HCT116 (cell line): Measurements from ENCODE around the gene PTPN7. TPM values are rescaled to one million over a fixed set of nuclear protein-coding genes. Genes with fewer than 3 reads are reported as not detected.

ENCODE experiments used
- ATAC-seq: fragments of 200-7000 bp; cut with Tn5 transposase; 2 replicates; pipeline ENCODE4 v1.9.1; 2020; ENCODE audit warnings: mild to moderate bottlenecking, moderate library complexity
- BruUV-seq: library from RNA; stranded (reverse); fragments of 400-500 nt; replicated peaks from 2 replicates; lab custom pipeline; 2021; lab: Mats Ljungman, UMichigan
- CTCF ChIA-PET: fragments of 300-600 bp; sonication (Branson Sonifier 250); formaldehyde crosslinking; loops from one replicate; lab custom pipeline; 2021; ENCODE audit warnings: antibody characterized with exemption; lab: Charles Lee
- POLR2A ChIA-PET: fragments of 300-600, 350-600 bp; sonication (Branson Sonifier 250); formaldehyde crosslinking; loops from one replicate; lab custom pipeline; 2021; ENCODE audit warnings: antibody characterized with exemption; lab: Charles Lee
- RAD21 ChIA-PET, 2 experiments: fragments of 300-600 bp; sonication (Branson Sonifier 250); formaldehyde crosslinking; loops; one replicate each; lab custom pipeline; 2023; ENCODE audit warnings: low total read pairs in 2 of 2; ENCODE audit not compliant: uncharacterized antibody in 2 of 2, unreplicated experiment in 2 of 2, low non-redundant PET in 1 of 2; lab: Charles Lee
- DNase-seq: peaks from one replicate; pipeline ENCODE4 v3.0.0-alpha.2; 2010; ENCODE audit warnings: low read depth, low spot score
- H2AFZ ChIP-seq: fragments of 200-600 bp; shearing (Covaris generic), sonication (generic); 2 replicates; pipeline ENCODE4 v1.6.1; 2017; ENCODE audit warnings: low read depth, mixed run types, mixed read lengths, antibody characterized with exemption, low read length; ENCODE audit not compliant: poor library complexity, severe bottlenecking
- H3K27ac ChIP-seq: 2 replicates; pipeline ENCODE4 v1.5.1; 2012; ENCODE audit warnings: low read depth, low read length
- H3K27me3 ChIP-seq: fragments of 200-600 bp; sonication (generic); 2 replicates; pipeline ENCODE4 v1.6.1; 2016; ENCODE audit warnings: mixed run types, low read length, mixed read lengths; ENCODE audit not compliant: insufficient read depth
- H3K36me3 ChIP-seq, 2 experiments: fragments of 200-500 bp in 1 of 2; fragments of 200-600 bp in 1 of 2; sonication (Bioruptor generic) in 1 of 2; sonication (generic) in 1 of 2; 2 replicates each; pipeline versions ENCODE4 v1.5.1 to v1.6.1; 2014 to 2016; ENCODE audit warnings: low read length in 2 of 2, inconsistent platforms in 1 of 2, mixed read lengths in 1 of 2, mixed run types in 1 of 2; ENCODE audit not compliant: insufficient read depth in 2 of 2, control insufficient read depth in 1 of 2
- H3K4me1 ChIP-seq, 2 experiments: fragments of 200-600 bp in 1 of 2; sonication (generic) in 1 of 2; 2 replicates each; pipeline versions ENCODE4 v1.5.1 to v1.6.1; 2012 to 2017; ENCODE audit warnings: low read length in 2 of 2, inconsistent platforms in 1 of 2, mild to moderate bottlenecking in 1 of 2, mixed read lengths in 1 of 2, mixed run types in 1 of 2, moderate library complexity in 1 of 2; ENCODE audit not compliant: insufficient read depth in 2 of 2, control insufficient read depth in 1 of 2
- H3K4me2 ChIP-seq: fragments of 200-600 bp; sonication (generic); 2 replicates; pipeline ENCODE4 v1.6.1; 2017; ENCODE audit warnings: mixed run types, low read length, mixed read lengths
- H3K4me3 ChIP-seq, 2 experiments: fragments of 200-600 bp in 1 of 2; sonication (generic) in 1 of 2; replicated peaks in 1 of 2; 2 replicates each; pipeline ENCODE4 v1.5.1; 2011 to 2016; ENCODE audit warnings: low read length in 2 of 2, control low read depth in 1 of 2, low read depth in 1 of 2, mild to moderate bottlenecking in 1 of 2, mixed read lengths in 1 of 2, mixed run types in 1 of 2
- H3K79me2 ChIP-seq: fragments of 200-600 bp; sonication (generic); 2 replicates; pipeline ENCODE4 v1.6.1; 2017; ENCODE audit warnings: mild to moderate bottlenecking, mixed run types, low read length, moderate library complexity, mixed read lengths; ENCODE audit not compliant: insufficient read depth
- H3K9ac ChIP-seq: fragments of 200-600 bp; sonication (generic); 2 replicates; pipeline ENCODE4 v1.6.1; 2016; ENCODE audit warnings: low read length, mixed read lengths
- H3K9me2 ChIP-seq: fragments of 200-600 bp; sonication (generic), shearing (Covaris generic); 2 replicates; pipeline ENCODE4 v1.6.1; 2017; ENCODE audit warnings: mixed run types, mild to moderate bottlenecking, moderate library complexity; ENCODE audit not compliant: insufficient read depth
- H3K9me3 ChIP-seq, 2 experiments: fragments of 200-500 bp in 1 of 2; fragments of 200-600 bp in 1 of 2; sonication (Bioruptor generic) in 1 of 2; sonication (generic) in 1 of 2; 2 replicates each; pipeline ENCODE4 v1.6.1; 2014 to 2017; ENCODE audit warnings: low read length in 2 of 2, mixed read lengths in 2 of 2, inconsistent platforms in 1 of 2, low read depth in 1 of 2, mild to moderate bottlenecking in 1 of 2, mixed run types in 1 of 2, moderate library complexity in 1 of 2; ENCODE audit not compliant: control insufficient read depth in 1 of 2, insufficient read depth in 1 of 2
- H4K20me1 ChIP-seq: fragments of 200-600 bp; sonication (generic), shearing (Covaris generic); 2 replicates; pipeline ENCODE4 v1.6.1; 2017; ENCODE audit warnings: mixed run types, mild to moderate bottlenecking, moderate library complexity; ENCODE audit not compliant: insufficient read depth
- EGR1 ChIP-seq: IDR thresholded peaks from 2 replicates; pipeline ENCODE4 v1.6.1; 2012; ENCODE audit warnings: low read depth
- ELF1 ChIP-seq: IDR thresholded peaks from 2 replicates; pipeline ENCODE4 v1.6.1; 2012; ENCODE audit warnings: low read depth, borderline replicate concordance
- EZH2phosphoT487 ChIP-seq: fragments of 200-600 bp; IDR thresholded peaks from 2 replicates; pipeline ENCODE4 v1.6.1; 2018; ENCODE audit warnings: antibody characterized with exemption, borderline replicate concordance
- FOSL1 ChIP-seq: IDR thresholded peaks from 2 replicates; pipeline ENCODE4 v1.6.1; 2012; ENCODE audit warnings: low read depth
- JUND ChIP-seq: IDR thresholded peaks from 2 replicates; pipeline ENCODE4 v1.6.1; 2012
- MAX ChIP-seq: IDR thresholded peaks from 2 replicates; pipeline ENCODE4 v1.6.1; 2012
- POLR2AphosphoS5 ChIP-seq: IDR thresholded peaks from 2 replicates; pipeline ENCODE4 v1.6.1; 2011; ENCODE audit warnings: mild to moderate bottlenecking, low read depth, low read length, moderate library complexity
- RAD21 ChIP-seq: IDR thresholded peaks from 2 replicates; pipeline ENCODE4 v1.6.1; 2012; ENCODE audit warnings: low read depth, mild to moderate bottlenecking
- SIN3A ChIP-seq: IDR thresholded peaks from 2 replicates; pipeline ENCODE4 v1.6.1; 2012; ENCODE audit warnings: low read depth
- SP1 ChIP-seq: IDR thresholded peaks from 2 replicates; pipeline ENCODE4 v1.6.1; 2012; ENCODE audit warnings: low read depth
- SRF ChIP-seq: IDR thresholded peaks from 2 replicates; pipeline ENCODE4 v1.6.1; 2012; ENCODE audit warnings: low read depth
- TCF7L2 ChIP-seq: IDR thresholded peaks from 2 replicates; pipeline ENCODE4 v1.7.0; 2011; ENCODE audit warnings: borderline replicate concordance, inconsistent platforms; ENCODE audit not compliant: insufficient read depth, insufficient read length; ENCODE audit errors: extremely low read depth
- ZBTB33 ChIP-seq: IDR thresholded peaks from 2 replicates; pipeline ENCODE4 v1.6.1; 2011; ENCODE audit warnings: mild to moderate bottlenecking, low read length, moderate library complexity; ENCODE audit not compliant: insufficient replicate concordance; ENCODE audit errors: extremely low read depth
- ZFX ChIP-seq: fragments of 450-650 bp; IDR thresholded peaks from 2 replicates; pipeline ENCODE4 v1.6.1; 2017
- intact Hi-C: fragments of 100-400 bp; cut with micrococcal nuclease; formaldehyde crosslinking; loops from 2 replicates; pipeline ENCODE4 v1.10.0; 2022
- total RNA-seq: library from RNA; stranded (reverse); gene quantifications from one replicate; pipeline ENCODE4 v1.2.1, GENCODE V29; 2021; ENCODE audit not compliant: unreplicated experiment
- TF ChIP-seq, protein P1 (sequence below): IDR thresholded peaks from 2 replicates; pipeline ENCODE4 v1.6.1; 2012
- TF ChIP-seq, protein P2 (sequence below): IDR thresholded peaks from 2 replicates; pipeline ENCODE4 v1.6.1; 2012; ENCODE audit warnings: low read depth
- TF ChIP-seq, protein P3 (sequence below), 3 experiments: fragments of 200-600 bp in 1 of 3; sonication (generic) in 1 of 3; IDR thresholded peaks in 2 of 3; conservative IDR thresholded peaks in 1 of 3; 2 replicates each; pipeline ENCODE4 v1.5.1; 2012 to 2017; ENCODE audit warnings: low read depth in 2 of 3, low read length in 2 of 3, antibody characterized with exemption in 1 of 3, borderline replicate concordance in 1 of 3, control low read depth in 1 of 3, mild to moderate bottlenecking in 1 of 3, mixed read lengths in 1 of 3, mixed run types in 1 of 3, moderate library complexity in 1 of 3; ENCODE audit not compliant: insufficient read depth in 1 of 3

Gene PTPN7
- total RNA-seq, 1 experiment from 2014 or later = 0.76 TPM

DNA sequence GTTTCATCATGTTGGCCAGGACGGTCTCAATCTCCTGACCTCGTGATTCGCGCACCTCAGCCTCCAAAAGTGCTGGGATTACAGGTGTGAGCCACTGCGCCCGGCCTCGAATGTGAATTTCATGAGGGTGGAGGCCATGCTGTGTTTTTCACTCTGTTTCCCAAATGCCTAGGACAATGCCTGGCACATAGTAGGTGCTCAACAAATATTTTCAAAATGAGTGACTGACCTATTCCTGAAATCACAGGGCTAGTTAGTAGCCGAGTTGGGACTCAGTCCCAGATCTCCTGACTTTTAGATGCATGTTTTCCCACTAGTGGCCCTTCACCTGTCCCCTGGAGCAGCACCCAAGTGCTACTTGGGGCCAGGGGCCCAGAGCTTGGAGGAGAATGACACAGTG is 44.1 kb downstream of the PTPN7 start (continued):
- TF ChIP-seq RAD21 = no peak
- no peak for TF ChIP-seq EGR1
- TF ChIP-seq SIN3A = no peak
- no peak for TF ChIP-seq FOSL1
- TF ChIP-seq, protein P1, sequence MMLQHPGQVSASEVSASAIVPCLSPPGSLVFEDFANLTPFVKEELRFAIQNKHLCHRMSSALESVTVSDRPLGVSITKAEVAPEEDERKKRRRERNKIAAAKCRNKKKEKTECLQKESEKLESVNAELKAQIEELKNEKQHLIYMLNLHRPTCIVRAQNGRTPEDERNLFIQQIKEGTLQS = no peak
- TF ChIP-seq ELF1 = no peak
- no peak for TF ChIP-seq JUND
- TF ChIP-seq, all 23 proteins: peak for 0

DNA sequence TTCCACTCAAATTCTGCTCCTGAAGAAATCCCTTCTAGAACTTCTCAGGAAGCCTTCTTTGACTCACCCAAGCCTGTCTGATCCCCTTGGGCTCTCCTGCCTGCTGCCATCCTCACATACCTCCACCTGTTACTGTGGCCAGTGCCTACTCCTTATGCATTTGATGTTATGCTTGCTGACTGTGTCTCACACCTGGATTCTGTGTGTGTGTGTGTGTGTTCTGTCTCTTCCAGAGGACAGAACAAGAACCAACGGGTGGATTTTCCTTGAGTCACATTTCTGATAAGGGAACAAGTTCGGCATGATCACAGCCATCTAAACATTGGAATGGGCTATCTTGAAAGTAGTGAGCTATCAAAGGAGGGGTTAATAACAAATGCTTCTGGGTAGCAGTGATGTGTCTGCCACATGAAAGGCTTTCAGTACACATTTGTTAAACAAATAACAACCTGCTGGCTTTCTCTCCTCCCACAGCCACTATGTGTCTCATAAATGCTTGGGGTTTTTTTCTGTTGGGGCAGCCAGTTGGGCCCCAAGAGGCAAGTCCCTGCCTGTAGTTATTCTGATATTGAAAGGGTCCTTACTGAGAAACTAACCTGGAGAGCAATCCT is 46.6 kb downstream of the PTPN7 start:
- intact Hi-C loops = no loop called here
- TF ChIP-seq SP1 = no peak
- no peak for TF ChIP-seq SRF
- TF ChIP-seq, protein P2, sequence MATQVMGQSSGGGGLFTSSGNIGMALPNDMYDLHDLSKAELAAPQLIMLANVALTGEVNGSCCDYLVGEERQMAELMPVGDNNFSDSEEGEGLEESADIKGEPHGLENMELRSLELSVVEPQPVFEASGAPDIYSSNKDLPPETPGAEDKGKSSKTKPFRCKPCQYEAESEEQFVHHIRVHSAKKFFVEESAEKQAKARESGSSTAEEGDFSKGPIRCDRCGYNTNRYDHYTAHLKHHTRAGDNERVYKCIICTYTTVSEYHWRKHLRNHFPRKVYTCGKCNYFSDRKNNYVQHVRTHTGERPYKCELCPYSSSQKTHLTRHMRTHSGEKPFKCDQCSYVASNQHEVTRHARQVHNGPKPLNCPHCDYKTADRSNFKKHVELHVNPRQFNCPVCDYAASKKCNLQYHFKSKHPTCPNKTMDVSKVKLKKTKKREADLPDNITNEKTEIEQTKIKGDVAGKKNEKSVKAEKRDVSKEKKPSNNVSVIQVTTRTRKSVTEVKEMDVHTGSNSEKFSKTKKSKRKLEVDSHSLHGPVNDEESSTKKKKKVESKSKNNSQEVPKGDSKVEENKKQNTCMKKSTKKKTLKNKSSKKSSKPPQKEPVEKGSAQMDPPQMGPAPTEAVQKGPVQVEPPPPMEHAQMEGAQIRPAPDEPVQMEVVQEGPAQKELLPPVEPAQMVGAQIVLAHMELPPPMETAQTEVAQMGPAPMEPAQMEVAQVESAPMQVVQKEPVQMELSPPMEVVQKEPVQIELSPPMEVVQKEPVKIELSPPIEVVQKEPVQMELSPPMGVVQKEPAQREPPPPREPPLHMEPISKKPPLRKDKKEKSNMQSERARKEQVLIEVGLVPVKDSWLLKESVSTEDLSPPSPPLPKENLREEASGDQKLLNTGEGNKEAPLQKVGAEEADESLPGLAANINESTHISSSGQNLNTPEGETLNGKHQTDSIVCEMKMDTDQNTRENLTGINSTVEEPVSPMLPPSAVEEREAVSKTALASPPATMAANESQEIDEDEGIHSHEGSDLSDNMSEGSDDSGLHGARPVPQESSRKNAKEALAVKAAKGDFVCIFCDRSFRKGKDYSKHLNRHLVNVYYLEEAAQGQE = no peak
- no peak for TF ChIP-seq EZH2phosphoT487
- TF ChIP-seq TCF7L2 = no peak
- no peak for TF ChIP-seq MAX
- TF ChIP-seq ZBTB33 = no peak
- TF ChIP-seq POLR2AphosphoS5 = no peak
- no peak for TF ChIP-seq ELF1
- no peak for TF ChIP-seq EGR1
- no peak for TF ChIP-seq ZFX
- no peak for TF ChIP-seq FOSL1
- TF ChIP-seq, protein P3, sequence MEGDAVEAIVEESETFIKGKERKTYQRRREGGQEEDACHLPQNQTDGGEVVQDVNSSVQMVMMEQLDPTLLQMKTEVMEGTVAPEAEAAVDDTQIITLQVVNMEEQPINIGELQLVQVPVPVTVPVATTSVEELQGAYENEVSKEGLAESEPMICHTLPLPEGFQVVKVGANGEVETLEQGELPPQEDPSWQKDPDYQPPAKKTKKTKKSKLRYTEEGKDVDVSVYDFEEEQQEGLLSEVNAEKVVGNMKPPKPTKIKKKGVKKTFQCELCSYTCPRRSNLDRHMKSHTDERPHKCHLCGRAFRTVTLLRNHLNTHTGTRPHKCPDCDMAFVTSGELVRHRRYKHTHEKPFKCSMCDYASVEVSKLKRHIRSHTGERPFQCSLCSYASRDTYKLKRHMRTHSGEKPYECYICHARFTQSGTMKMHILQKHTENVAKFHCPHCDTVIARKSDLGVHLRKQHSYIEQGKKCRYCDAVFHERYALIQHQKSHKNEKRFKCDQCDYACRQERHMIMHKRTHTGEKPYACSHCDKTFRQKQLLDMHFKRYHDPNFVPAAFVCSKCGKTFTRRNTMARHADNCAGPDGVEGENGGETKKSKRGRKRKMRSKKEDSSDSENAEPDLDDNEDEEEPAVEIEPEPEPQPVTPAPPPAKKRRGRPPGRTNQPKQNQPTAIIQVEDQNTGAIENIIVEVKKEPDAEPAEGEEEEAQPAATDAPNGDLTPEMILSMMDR (IDR thresholded peaks at IDR 0.05 in 2 of 3, conservative IDR thresholded peaks at IDR 0.05 in 1 of 3; ENCODE audit: borderline replicate concordance in 1 of 3, insufficient read depth in 1 of 3, low read depth in 2 of 3, low read length in 2 of 3) = no peak

More for the DNA sequence above, 46.6 kb downstream of the PTPN7 start:
- H4K20me1 ChIP-seq = no peaks in the 10 kb centered on the region
- CTCF ChIA-PET = interaction anchor here (0.7 to 3.4 kb wide), 7 partner anchors 8 to 114 kb away, joined by 3 to 15 read pairs (median 10); partner anchors contain the start of gene ELF3
- DNase-seq = no peak
- peak; percentile 17; the same call in 1 of the 2 replicates for ATAC-seq
- H3K9ac ChIP-seq = 0 out of 2 replicates have a peak overlapping the region, but pooled peaks have one; percentile 15
- no peak overlapping the region for H3K4me3 ChIP-seq
- H3K4me2 ChIP-seq = peak overlapping the region; percentile 63
- H3K27ac ChIP-seq = no peak overlapping the region
- H2AFZ ChIP-seq = peak overlapping the region; percentile 16
- H3K4me1 ChIP-seq = peaks cover 36 to 47% of the 10 kb centered on the region in 2 experiments
- H3K27me3 ChIP-seq = no peaks in the 10 kb centered on the region
- H3K36me3 ChIP-seq = no peaks in the 10 kb centered on the region
- RAD21 ChIA-PET = interaction anchor here in 1 of 2 experiments (0.7 to 1.3 kb wide), 4 partner anchors 13 to 107 kb away, joined by 3 to 4 read pairs (median 4); no protein-coding TSS in a partner anchor
- H3K79me2 ChIP-seq = no peaks in the 10 kb centered on the region
- no peaks in the 10 kb centered on the region for H3K9me2 ChIP-seq
- BruUV-seq = no TSS peak
- POLR2A ChIA-PET = interaction anchor here (0.7 to 4.3 kb wide), 10 partner anchors 8 to 131 kb away, joined by 3 to 48 read pairs (median 4); partner anchors contain the start of genes ELF3 and GPR37L1
- no peaks in the 10 kb centered on the region for H3K9me3 ChIP-seq
